Hepatocyte (in vitro differentiated cells): ENCODE measurements around the gene CARMIL1. TPM values are rescaled to one million over a fixed set of nuclear protein-coding genes. Genes with fewer than 3 reads are reported as not detected.

Source experiments
- DNase-seq: peaks from one replicate; pipeline ENCODE4 v3.0.0-alpha.2; 2016; ENCODE audit warnings: low spot score
- H2AFZ ChIP-seq: fragments of 200-600 bp; sonication (generic); 2 replicates; pipeline ENCODE4 v1.6.0; 2016; ENCODE audit warnings: antibody characterized with exemption, mild to moderate bottlenecking
- H3K27ac ChIP-seq: fragments of 200-600 bp; sonication (generic); 2 replicates; pipeline ENCODE4 v1.5.1; 2016; ENCODE audit warnings: mild to moderate bottlenecking
- H3K27me3 ChIP-seq: fragments of 200-600 bp; sonication (generic); 2 replicates; pipeline ENCODE4 v1.6.1; 2016
- H3K36me3 ChIP-seq: fragments of 200-600 bp; sonication (generic); replicated peaks from 2 replicates; pipeline ENCODE4 v1.5.1; 2016; ENCODE audit warnings: low read depth; ENCODE audit not compliant: insufficient read depth
- H3K4me1 ChIP-seq: fragments of 200-600 bp; sonication (generic); 2 replicates; pipeline ENCODE4 v1.5.1; 2016; ENCODE audit warnings: mild to moderate bottlenecking, moderate library complexity; ENCODE audit not compliant: insufficient read depth
- H3K4me2 ChIP-seq: fragments of 200-600 bp; sonication (generic); 2 replicates; pipeline ENCODE4 v1.6.0; 2016
- H3K4me3 ChIP-seq: fragments of 200-600 bp; sonication (generic); 2 replicates; pipeline ENCODE4 v1.5.1; 2016; ENCODE audit warnings: mild to moderate bottlenecking
- H3K79me2 ChIP-seq: fragments of 200-600 bp; sonication (generic); 2 replicates; pipeline ENCODE4 v1.6.0; 2017; ENCODE audit warnings: mild to moderate bottlenecking
- H3K9me2 ChIP-seq: fragments of 200-600 bp; sonication (generic); replicated peaks from 2 replicates; pipeline ENCODE4 v1.6.0; 2017; ENCODE audit warnings: mild to moderate bottlenecking; ENCODE audit not compliant: insufficient read depth
- H3K9me3 ChIP-seq: fragments of 200-600 bp; sonication (generic); 2 replicates; pipeline ENCODE4 v1.5.1; 2016; ENCODE audit warnings: low read depth, mild to moderate bottlenecking
- H4K20me1 ChIP-seq: fragments of 200-600 bp; sonication (generic); 2 replicates; pipeline ENCODE4 v1.6.0; 2016; ENCODE audit warnings: mild to moderate bottlenecking; ENCODE audit not compliant: insufficient read depth, poor library complexity, severe bottlenecking
- CTCF ChIP-seq: fragments of 200-600 bp; sonication (generic); IDR thresholded peaks from 2 replicates; pipeline ENCODE4 v1.5.1; 2016; ENCODE audit warnings: antibody characterized with exemption, mild to moderate bottlenecking; ENCODE audit not compliant: poor library complexity
- EZH2 ChIP-seq: fragments of 200-600 bp; sonication (generic); IDR thresholded peaks from 2 replicates; pipeline ENCODE4 v1.6.1; 2016; ENCODE audit warnings: antibody characterized with exemption, mild to moderate bottlenecking, borderline replicate concordance
- EZH2phosphoT487 ChIP-seq: fragments of 200-600 bp; sonication (generic); IDR thresholded peaks from one replicate; pipeline ENCODE4 v1.6.1; 2018; ENCODE audit warnings: antibody characterized with exemption, mild to moderate bottlenecking, low read depth, moderate library complexity; ENCODE audit not compliant: unreplicated experiment, severe bottlenecking
- WGBS: methylation state at CpG from one replicate; pipeline ENCODE4 v1.1.6; 2016; ENCODE audit warnings: low lambda C conversion rate; ENCODE audit errors: missing lambda C conversion rate; 5-methylcytosine and 5-hydroxymethylcytosine counted together
- polyA plus RNA-seq: library from polyadenylated mRNA; unstranded; fragments of >200 nt; fragmentation: Nextera tagmentation; extraction: Ambion mirVana; gene quantifications from 2 replicates; pipeline ENCODE4 v1.2.1, GENCODE V29; 2016
- total RNA-seq: library from RNA; depleted of rRNA; stranded (reverse); fragments of >200 nt; gene quantifications from 2 replicates; pipeline ENCODE4 v1.2.3, GENCODE V29; 2014

CARMIL1 gene
- total RNA-seq (37.3 and 40.6 TPM in 2 replicates), polyA plus RNA-seq (15.5 and 19.5 TPM in 2 replicates)

GRCh38 chr6:25278914-25279747, at the start of gene CARMIL1:
Gene CARMIL1, plus strand, starts transcription at chr6:25279374. Its CDS starts 422 bp downstream, at chr6:25279796.
- no peaks in the 10 kb centered on the region for H3K9me3 ChIP-seq
- H2AFZ ChIP-seq = peak within 1 kb of the TSS; percentile 97
- H3K79me2 ChIP-seq = peaks cover 37% of the 10 kb centered on the region
- TF ChIP-seq EZH2phosphoT487 = no peak
- peak; percentile 85 for TF ChIP-seq CTCF
- no peak for TF ChIP-seq EZH2
- H3K9me2 ChIP-seq = no peaks in the 10 kb centered on the region
- peaks cover 22% of the 10 kb centered on the region for H3K4me1 ChIP-seq
- WGBS = 2% methylated on average over 54 of the region's 81 CpGs
- H3K36me3 ChIP-seq = no peaks in the 10 kb centered on the region
- DNase-seq = peak; percentile 92
- no peaks in the 10 kb centered on the region for H3K27me3 ChIP-seq
- peak within 1 kb of the TSS; percentile 91 for H3K4me2 ChIP-seq
- peak within 1 kb of the TSS; percentile 96 for H3K27ac ChIP-seq
- peak within 1 kb of the TSS; percentile 74 for H3K4me3 ChIP-seq
- H4K20me1 ChIP-seq = no peaks in the 10 kb centered on the region

GRCh38 chr6:25229671-25230321, 49.4 kb upstream of the CARMIL1 start:
- Histone ChIP-seq H3K27ac (peak overlapping the region; percentile 67), H3K9me3 (no peaks in the 10 kb centered on the region), H3K36me3 (no peaks in the 10 kb centered on the region), H2AFZ (no peak overlapping the region), H4K20me1 (no peaks in the 10 kb centered on the region), H3K4me2 (no peak overlapping the region), H3K4me3 (no peak overlapping the region), H3K79me2 (no peaks in the 10 kb centered on the region), H3K4me1 (peaks cover 11% of the 10 kb centered on the region), H3K27me3 (no peaks in the 10 kb centered on the region), H3K9me2 (no peaks in the 10 kb centered on the region)
- TF ChIP-seq EZH2 (no peak), CTCF (no peak), EZH2phosphoT487 (no peak)
- DNase-seq = no peak
- 39% methylated on average over 1 of the region's 1 CpG for WGBS

GRCh38 chr6:25232479-25232878, 46.7 kb upstream of the CARMIL1 start:
- peak; percentile 45 for DNase-seq
- no peak overlapping the region for H2AFZ ChIP-seq
- H3K9me2 ChIP-seq = no peaks in the 10 kb centered on the region
- no peaks in the 10 kb centered on the region for H4K20me1 ChIP-seq
- WGBS = 65% methylated on average over 13 of the region's 13 CpGs
- peaks cover 11% of the 10 kb centered on the region for H3K4me1 ChIP-seq
- no peaks in the 10 kb centered on the region for H3K79me2 ChIP-seq
- no peaks in the 10 kb centered on the region for H3K27me3 ChIP-seq
- H3K36me3 ChIP-seq = no peaks in the 10 kb centered on the region
- H3K27ac ChIP-seq = no peak overlapping the region
- H3K9me3 ChIP-seq = no peaks in the 10 kb centered on the region
- H3K4me2 ChIP-seq = peak overlapping the region; percentile 6
- H3K4me3 ChIP-seq = no peak overlapping the region
- no peak for TF ChIP-seq EZH2
- TF ChIP-seq CTCF = no peak
- TF ChIP-seq EZH2phosphoT487 = no peak
